HepG2 (cell line): ENCODE data around the gene RGS6. TPM values are rescaled to one million over a fixed set of nuclear protein-coding genes. Genes with fewer than 3 reads are reported as not detected.

Experiments
- ATAC-seq: fragments of 200-7000 bp; cut with Tn5 transposase; 3 replicates; pipeline ENCODE4 v1.9.1; 2020; ENCODE audit warnings: mild to moderate bottlenecking, moderate library complexity
- BruUV-seq: library from RNA; stranded (reverse); fragments of 400-500 nt; replicated peaks from 2 replicates; lab custom pipeline; 2021; lab: Mats Ljungman, UMichigan
- CTCF ChIA-PET: fragments of 300-600 bp; formaldehyde crosslinking; extraction: SDS; loops from one replicate; lab custom pipeline; 2021; ENCODE audit warnings: low total read pairs, inconsistent platforms, low intra/inter-chr PET ratio; lab: Yijun Ruan, JAX
- POLR2A ChIA-PET: fragments of 350-600 bp; sonication (Branson Sonifier 250); formaldehyde crosslinking; loops from one replicate; lab custom pipeline; 2020; ENCODE audit warnings: antibody characterized with exemption, inconsistent platforms; lab: Yijun Ruan, JAX
- DNase-seq: peaks from one replicate; pipeline ENCODE4 v3.0.0-alpha.2; 2015; ENCODE audit warnings: low spot score
- FAIRE-seq: peaks from 3 replicates; lab custom pipeline; 2011; peaks lifted over from hg19 to GRCh38; lab: Jason Lieb, UNC
- H2AFZ ChIP-seq: one replicate; pipeline ENCODE4 v1.6.1; 2011; ENCODE audit warnings: low read length, inconsistent platforms
- H3K27ac ChIP-seq: fragments of 300-600 bp; 3 replicates; pipeline ENCODE4 v1.8.0; 2011; ENCODE audit warnings: mixed run types, mild to moderate bottlenecking, mixed read lengths, low read length, inconsistent platforms; ENCODE audit not compliant: insufficient read depth; ENCODE audit errors: extremely low read length
- H3K27me3 ChIP-seq, 2 experiments: fragments of 200-600 bp in 1 of 2; 2 replicates in 1 of 2; 3 replicates in 1 of 2; pipeline versions ENCODE4 v1.6.0 to v1.8.0; 2011; ENCODE audit warnings: low read length in 2 of 2, mild to moderate bottlenecking in 2 of 2, moderate library complexity in 2 of 2, inconsistent platforms in 1 of 2; ENCODE audit not compliant: insufficient read depth in 2 of 2, control insufficient read depth in 1 of 2
- H3K36me3 ChIP-seq, 2 experiments: fragments of 200-600 bp in 1 of 2; replicated peaks in 1 of 2; 2 replicates in 1 of 2; 3 replicates in 1 of 2; pipeline versions ENCODE4 v1.5.1 to v1.8.0; 2011; ENCODE audit warnings: low read length in 2 of 2, inconsistent platforms in 1 of 2; ENCODE audit not compliant: insufficient read depth in 2 of 2, control insufficient read depth in 1 of 2
- H3K4me1 ChIP-seq: 2 replicates; pipeline ENCODE4 v1.5.1; 2012; ENCODE audit warnings: low read length, inconsistent platforms; ENCODE audit not compliant: insufficient read depth
- H3K4me2 ChIP-seq: 2 replicates; pipeline ENCODE4 v1.6.0; 2011; ENCODE audit warnings: low read depth, low read length, inconsistent platforms
- H3K4me3 ChIP-seq, 3 experiments: fragments of 200-600 bp in 1 of 3; sonication (generic), shearing (Covaris generic) in 1 of 3; replicated peaks in 1 of 3; 2 replicates each; pipeline ENCODE4 v1.5.1; 2011 to 2016; ENCODE audit warnings: low read length in 3 of 3, inconsistent platforms in 2 of 3, low read depth in 2 of 3, mild to moderate bottlenecking in 2 of 3, control low read depth in 1 of 3, mixed read lengths in 1 of 3; ENCODE audit not compliant: insufficient read depth in 1 of 3
- H3K79me2 ChIP-seq: one replicate; pipeline ENCODE4 v1.6.1; 2011; ENCODE audit warnings: low read length, inconsistent platforms; ENCODE audit not compliant: insufficient read depth
- H3K9ac ChIP-seq: 2 replicates; pipeline ENCODE4 v1.6.0; 2011; ENCODE audit warnings: mild to moderate bottlenecking, low read depth, low read length, inconsistent platforms; ENCODE audit not compliant: insufficient read depth
- H3K9me3 ChIP-seq: 2 replicates; pipeline ENCODE4 v1.5.1; 2012; ENCODE audit warnings: mild to moderate bottlenecking, low read length
- H4K20me1 ChIP-seq: 2 replicates; pipeline ENCODE4 v1.6.0; 2011; ENCODE audit warnings: inconsistent platforms, mild to moderate bottlenecking, low read length, moderate library complexity; ENCODE audit not compliant: insufficient read depth
- MAZ ChIP-seq, 2 experiments: sonication (generic) in 1 of 2; formaldehyde crosslinking in 1 of 2; IDR thresholded peaks; 2 replicates each; pipeline versions ENCODE4 v1.5.0 to v1.6.1; 2012 to 2020; ENCODE audit warnings: low read depth in 2 of 2, mild to moderate bottlenecking in 2 of 2, borderline replicate concordance in 1 of 2, improper control_type of control experiment in 1 of 2, low read length in 1 of 2, missing genetic modification reagents in 1 of 2, moderate library complexity in 1 of 2
- NFKB2 ChIP-seq: sonication (generic); formaldehyde crosslinking; IDR thresholded peaks from 2 replicates; pipeline ENCODE4 v1.4.0; 2020; ENCODE audit warnings: missing genetic modification reagents, borderline replicate concordance
- SAP130 ChIP-seq: IDR thresholded peaks from 2 replicates; pipeline ENCODE4 v1.6.1; 2016; ENCODE audit warnings: low read depth
- WIZ ChIP-seq: sonication (generic); formaldehyde crosslinking; IDR thresholded peaks from 2 replicates; pipeline ENCODE4 v1.5.1; 2020; ENCODE audit warnings: mild to moderate bottlenecking, missing genetic modification reagents
- ZC3H4 ChIP-seq: sonication (generic); formaldehyde crosslinking; IDR thresholded peaks from 2 replicates; pipeline ENCODE4 v1.4.0; 2020; ENCODE audit warnings: missing genetic modification reagents, borderline replicate concordance
- ZFP41 ChIP-seq: sonication (generic); formaldehyde crosslinking; IDR thresholded peaks from 2 replicates; pipeline ENCODE4 v1.4.0; 2020; ENCODE audit warnings: mild to moderate bottlenecking, missing genetic modification reagents, borderline replicate concordance
- ZNF549 ChIP-seq: sonication (generic); formaldehyde crosslinking; IDR thresholded peaks from 2 replicates; pipeline ENCODE4 v1.5.0; 2020; ENCODE audit warnings: missing genetic modification reagents
- whole genome bisulfite sequencing: methylation state at CpG from one replicate; pipeline ENCODE4 v1.1.6; 2017; ENCODE audit warnings: low lambda C conversion rate; 5-methylcytosine and 5-hydroxymethylcytosine counted together
- in situ Hi-C: cut with HindIII; loops from 2 replicates; pipeline ENCODE4 v1.10.0; 2017; ENCODE audit warnings: low pct_unique_long_range_greater_than_20kb; ENCODE audit not compliant: extremely low pct_ligation_motif_present
- intact Hi-C: fragments of 100-400 bp; cut with micrococcal nuclease; formaldehyde crosslinking; loops from one replicate; pipeline ENCODE4 v1.10.0; 2022; ENCODE audit not compliant: unreplicated experiment
- polyA plus RNA-seq, 8 experiments: library from polyadenylated mRNA; depleted of rRNA in 3 of 8; stranded (reverse) in 7 of 8; unstranded in 1 of 8; fragments of >200 nt; fragmentation: Illumina TruSeq in 4 of 8; extraction: Trizol in 4 of 8; gene quantifications; 2 replicates each; pipeline versions ENCODE4 v1.2.1 to v1.2.3, GENCODE V29; 2011 to 2016; ENCODE audit warnings: low read depth in 4 of 8, missing spikeins in 1 of 8, mixed read lengths in 1 of 8; ENCODE audit not compliant: insufficient read depth in 1 of 8
- total RNA-seq, 5 experiments: library from RNA; depleted of rRNA; stranded (reverse); fragments of >200 nt; fragmentation: Illumina TruSeq; extraction: Trizol; gene quantifications; 2 replicates each; pipeline ENCODE4 v1.2.3, GENCODE V29; 2016; ENCODE audit warnings: low read depth in 1 of 5

RGS6 gene
- total and polyA plus RNA-seq, 2 of the 13 experiments (the other 11 are each of a cell fraction or from before 2014, with no cell fraction given) = not detected

DNA sequence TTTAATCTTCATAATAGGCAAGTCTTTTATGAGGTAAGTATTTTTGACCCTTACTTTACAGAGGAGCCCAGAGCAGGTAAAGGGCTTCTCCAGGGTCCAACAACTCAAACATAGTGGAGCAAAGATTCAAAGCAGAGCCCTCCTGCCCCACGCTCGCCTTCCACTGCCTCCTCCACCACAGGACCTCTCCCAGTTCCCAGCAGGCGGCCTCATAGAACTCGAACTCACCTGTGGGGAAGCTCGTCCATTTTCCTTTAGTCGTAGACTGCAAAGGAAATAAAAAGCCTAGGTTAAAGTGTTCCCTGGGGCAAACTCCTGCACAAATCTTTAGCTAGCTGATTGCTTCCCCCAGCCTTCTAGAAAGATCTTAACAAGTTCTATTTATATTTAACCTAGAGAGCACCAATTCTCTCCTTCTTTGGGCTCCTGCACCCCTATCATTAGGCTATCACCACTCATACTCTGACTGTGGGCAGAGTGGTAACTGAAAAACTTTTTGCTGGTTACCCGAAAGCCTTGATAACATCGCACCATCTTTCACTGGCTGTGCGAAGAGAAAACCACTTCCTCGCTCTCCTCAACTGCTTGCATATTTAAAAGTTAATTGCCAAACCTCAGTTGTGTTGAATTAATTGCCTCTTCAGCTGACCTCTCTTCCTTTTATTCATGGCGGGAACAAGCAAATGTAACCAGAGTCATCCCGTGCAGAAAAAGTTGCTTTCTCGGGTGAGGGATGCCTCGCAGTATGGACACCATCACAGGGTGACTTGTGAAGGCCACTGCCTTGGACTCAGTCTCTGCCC, 662.1 kb downstream of the RGS6 start:
- no peak for DNase-seq
- no peak overlapping the region for H3K4me2 ChIP-seq
- no peaks in the 10 kb centered on the region for H3K36me3 ChIP-seq
- TF ChIP-seq ZFP41 (CRISPR knock-in tag) (no peak), NFKB2 (CRISPR knock-in tag) (no peak), ZNF549 (CRISPR knock-in tag) (no peak), SAP130 (CRISPR knock-in tag) (no peak), MAZ (IDR thresholded peaks at IDR 0.05; ENCODE audit: borderline replicate concordance, low read depth, low read length) (no peak), MAZ (CRISPR knock-in tag; IDR thresholded peaks at IDR 0.05; ENCODE audit: low read depth) (no peak), ZC3H4 (CRISPR knock-in tag) (no peak), WIZ (CRISPR knock-in tag) (no peak)
- no peak overlapping the region for H3K9ac ChIP-seq
- no peak overlapping the region for H2AFZ ChIP-seq
- in situ Hi-C loops = no loop called here
- no peaks in the 10 kb centered on the region for H3K4me1 ChIP-seq
- FAIRE-seq = no peak
- no peaks in the 10 kb centered on the region for H3K79me2 ChIP-seq
- no peak overlapping the region for H3K4me3 ChIP-seq
- no TSS peak for BruUV-seq
- ChIA-PET CTCF (no interaction called here), POLR2A (no interaction called here)
- H3K27ac ChIP-seq = no peak overlapping the region
- ATAC-seq = no peak
- intact Hi-C loops = no loop called here
- 50% methylated on average over 14 of the region's 14 CpGs for WGBS
- no peaks in the 10 kb centered on the region for H3K9me3 ChIP-seq
- H4K20me1 ChIP-seq = no peaks in the 10 kb centered on the region
- peaks cover 0 to 18% of the 10 kb centered on the region in 2 experiments; a peak in 2 of 5 replicates for H3K27me3 ChIP-seq
